ENCODE results near the gene FHOD3. TPM values are rescaled to one million over a fixed set of nuclear protein-coding genes. Genes with fewer than 3 reads are reported as not detected.

The FHOD3 gene
- total and polyA plus RNA-seq, 2 of the 8 experiments (the other 6 are each of a cell fraction or from before 2014, with no cell fraction given) = 9.7 to 10.5 TPM

DNA sequence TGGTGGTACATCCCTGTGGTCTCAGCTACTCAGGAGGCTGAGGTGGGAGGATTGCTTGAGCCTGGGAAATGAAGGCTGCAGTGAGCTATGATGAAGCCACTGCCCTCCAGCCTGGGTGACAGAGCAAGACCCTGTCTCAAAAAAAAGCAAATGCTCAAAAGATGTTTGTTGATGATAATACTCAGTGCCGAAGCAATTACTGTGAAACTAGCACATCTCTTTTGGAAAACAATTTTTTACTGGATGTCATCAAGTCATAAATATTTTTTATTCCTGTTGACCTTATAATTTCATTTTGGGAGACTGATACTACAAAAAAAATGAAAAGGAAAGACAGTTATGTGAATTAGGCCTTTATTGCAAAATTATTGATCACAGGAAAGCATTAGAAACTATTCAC, 34.5 kb upstream of the FHOD3 start:
- H3K9me3 ChIP-seq (ENCODE audit: insufficient read depth in 2 of 2, low read depth in 1 of 2, low read length in 1 of 2) = no peaks in the 10 kb centered on the region
- no peak overlapping the region for H2BK5ac ChIP-seq (ENCODE audit: low read depth, low read length)
- no peak overlapping the region for H3K27ac ChIP-seq (ENCODE audit: low read depth, low read length)
- H3K36me3 ChIP-seq (ENCODE audit: control insufficient read depth in 2 of 4, insufficient read depth in 4 of 4, low read length in 3 of 4) = no peaks in the 10 kb centered on the region; a peak in 1 of 8 replicates
- no peak overlapping the region for H3K18ac ChIP-seq (ENCODE audit: extremely low read depth, low read length)
- H3K23me2 ChIP-seq (ENCODE audit: low read depth, low read length) = no peaks in the 10 kb centered on the region; the same call in 1 of the 2 replicates
- no peak overlapping the region for H2AK5ac ChIP-seq (ENCODE audit: low read depth, low read length)
- no peak overlapping the region for H4K5ac ChIP-seq (ENCODE audit: insufficient read length, low read depth, low read length)
- H3K14ac ChIP-seq (ENCODE audit: insufficient read length) = no peak overlapping the region
- no peak overlapping the region for H2BK12ac ChIP-seq (ENCODE audit: low read depth, low read length)
- no peak overlapping the region for H2AFZ ChIP-seq (ENCODE audit: low read length)
- no peaks in the 10 kb centered on the region for H3K27me3 ChIP-seq (replicated peaks in 1 of 4; ENCODE audit: control insufficient read depth in 3 of 4, extremely low read depth in 1 of 4, insufficient read depth in 3 of 4, low read length in 3 of 4)
- no peaks in the 10 kb centered on the region; a peak in 1 of 7 replicates for H3K4me1 ChIP-seq (replicated peaks in 1 of 4; ENCODE audit: control insufficient read depth in 3 of 4, insufficient read depth in 4 of 4, low read length in 3 of 4)
- H4K91ac ChIP-seq (replicated peaks; ENCODE audit: insufficient read length, low read length) = no peak overlapping the region
- H3K56ac ChIP-seq (replicated peaks; ENCODE audit: insufficient read length, low read depth, low read length) = no peak overlapping the region
- no peak overlapping the region for H3K4me3 ChIP-seq (ENCODE audit: extremely low read depth in 1 of 4, insufficient read depth in 2 of 4, low read depth in 3 of 4, low read length in 4 of 4)
- no peak overlapping the region for H2BK20ac ChIP-seq (ENCODE audit: low read length)
- TF ChIP-seq CBX8 (IDR thresholded peaks at IDR 0.05; ENCODE audit: borderline replicate concordance, low read depth, low read length) (no peak), BRCA1 (IDR thresholded peaks at IDR 0.05; ENCODE audit: low read depth, low read length) (no peak), SUZ12 (IDR thresholded peaks at IDR 0.05; ENCODE audit: low read length) (no peak)
- H3K23ac ChIP-seq (ENCODE audit: insufficient read length) = no peak overlapping the region
- no peak overlapping the region for H3K4me2 ChIP-seq (ENCODE audit: insufficient read depth in 1 of 2, low read depth in 2 of 2, low read length in 2 of 2)
- DNase-seq (ENCODE audit: low read depth in 1 of 2, low spot score in 2 of 2) = no peak
- POLR2A ChIA-PET (ENCODE audit: partially characterized antibody) = no interaction called here
- H2BK120ac ChIP-seq (replicated peaks; ENCODE audit: low read depth, low read length) = no peak overlapping the region
- 86% methylated on average over 1 of the region's 1 CpG; no CpG with 5 or more reads in 1 of the 2 experiments for WGBS, 2 experiments (ENCODE audit: extremely low coverage in 1 of 2, insufficient coverage in 1 of 2, insufficient read length in 1 of 2, insufficient replicate concordance in 2 of 2, low coverage in 1 of 2, low lambda C conversion rate in 2 of 2, missing lambda C conversion rate in 1 of 2)
- H4K20me1 ChIP-seq (replicated peaks in 1 of 2; ENCODE audit: control insufficient read depth in 1 of 2, insufficient read depth in 2 of 2, low read length in 2 of 2) = no peaks in the 10 kb centered on the region
- no peaks in the 10 kb centered on the region for H3K79me2 ChIP-seq (ENCODE audit: control insufficient read depth in 1 of 2, insufficient read depth in 2 of 2, low read length in 2 of 2)
- H3K4ac ChIP-seq (replicated peaks; ENCODE audit: insufficient read length, low read depth, low read length) = no peak overlapping the region
- no peaks in the 10 kb centered on the region for H3K79me1 ChIP-seq (ENCODE audit: low read depth, low read length)
- CTCF ChIA-PET (ENCODE audit: partially characterized antibody) = interaction anchor here (0.9 to 1.2 kb wide), 3 partner anchors 18 to 175 kb away, joined by 3 read pairs; no protein-coding TSS in a partner anchor
- H2BK15ac ChIP-seq (ENCODE audit: low read length) = no peak overlapping the region
- no peak overlapping the region for H4K8ac ChIP-seq (ENCODE audit: extremely low read depth, insufficient read depth, low read length)
- no peak overlapping the region for H3K9ac ChIP-seq (replicated peaks in 1 of 4; ENCODE audit: extremely low read depth in 1 of 4, low read depth in 3 of 4, low read length in 3 of 4)
- no peak for FAIRE-seq
